HepG2 (cell line): ENCODE data around the gene NDUFS1. TPM values are rescaled to one million over a fixed set of nuclear protein-coding genes. Genes with fewer than 3 reads are reported as not detected.
A peak's percentile ranks its signal among the peaks of the same experiment; 100 is the strongest.

Experiments
- ATAC-seq: fragments of 200-7000 bp; cut with Tn5 transposase; 3 replicates; pipeline ENCODE4 v1.9.1; 2020; ENCODE audit warnings: mild to moderate bottlenecking, moderate library complexity
- BruUV-seq: library from RNA; stranded (reverse); fragments of 400-500 nt; replicated peaks from 2 replicates; lab custom pipeline; 2021; lab: Mats Ljungman, UMichigan
- CTCF ChIA-PET: fragments of 300-600 bp; formaldehyde crosslinking; extraction: SDS; loops from one replicate; lab custom pipeline; 2021; ENCODE audit warnings: low total read pairs, inconsistent platforms, low intra/inter-chr PET ratio; lab: Yijun Ruan, JAX
- POLR2A ChIA-PET: fragments of 350-600 bp; sonication (Branson Sonifier 250); formaldehyde crosslinking; loops from one replicate; lab custom pipeline; 2020; ENCODE audit warnings: antibody characterized with exemption, inconsistent platforms; lab: Yijun Ruan, JAX
- DNase-seq: peaks from one replicate; pipeline ENCODE4 v3.0.0-alpha.2; 2015; ENCODE audit warnings: low spot score
- FAIRE-seq: peaks from 3 replicates; lab custom pipeline; 2011; peaks lifted over from hg19 to GRCh38; lab: Jason Lieb, UNC
- H2AFZ ChIP-seq: one replicate; pipeline ENCODE4 v1.6.1; 2011; ENCODE audit warnings: low read length, inconsistent platforms
- H3K27ac ChIP-seq: fragments of 300-600 bp; 3 replicates; pipeline ENCODE4 v1.8.0; 2011; ENCODE audit warnings: mixed run types, mild to moderate bottlenecking, mixed read lengths, low read length, inconsistent platforms; ENCODE audit not compliant: insufficient read depth; ENCODE audit errors: extremely low read length
- H3K27me3 ChIP-seq, 2 experiments: fragments of 200-600 bp in 1 of 2; 2 replicates in 1 of 2; 3 replicates in 1 of 2; pipeline versions ENCODE4 v1.6.0 to v1.8.0; 2011; ENCODE audit warnings: low read length in 2 of 2, mild to moderate bottlenecking in 2 of 2, moderate library complexity in 2 of 2, inconsistent platforms in 1 of 2; ENCODE audit not compliant: insufficient read depth in 2 of 2, control insufficient read depth in 1 of 2
- H3K36me3 ChIP-seq, 2 experiments: fragments of 200-600 bp in 1 of 2; replicated peaks in 1 of 2; 2 replicates in 1 of 2; 3 replicates in 1 of 2; pipeline versions ENCODE4 v1.5.1 to v1.8.0; 2011; ENCODE audit warnings: low read length in 2 of 2, inconsistent platforms in 1 of 2; ENCODE audit not compliant: insufficient read depth in 2 of 2, control insufficient read depth in 1 of 2
- H3K4me1 ChIP-seq: 2 replicates; pipeline ENCODE4 v1.5.1; 2012; ENCODE audit warnings: low read length, inconsistent platforms; ENCODE audit not compliant: insufficient read depth
- H3K4me2 ChIP-seq: 2 replicates; pipeline ENCODE4 v1.6.0; 2011; ENCODE audit warnings: low read depth, low read length, inconsistent platforms
- H3K4me3 ChIP-seq, 3 experiments: fragments of 200-600 bp in 1 of 3; sonication (generic), shearing (Covaris generic) in 1 of 3; replicated peaks in 1 of 3; 2 replicates each; pipeline ENCODE4 v1.5.1; 2011 to 2016; ENCODE audit warnings: low read length in 3 of 3, inconsistent platforms in 2 of 3, low read depth in 2 of 3, mild to moderate bottlenecking in 2 of 3, control low read depth in 1 of 3, mixed read lengths in 1 of 3; ENCODE audit not compliant: insufficient read depth in 1 of 3
- H3K79me2 ChIP-seq: one replicate; pipeline ENCODE4 v1.6.1; 2011; ENCODE audit warnings: low read length, inconsistent platforms; ENCODE audit not compliant: insufficient read depth
- H3K9ac ChIP-seq: 2 replicates; pipeline ENCODE4 v1.6.0; 2011; ENCODE audit warnings: mild to moderate bottlenecking, low read depth, low read length, inconsistent platforms; ENCODE audit not compliant: insufficient read depth
- H3K9me3 ChIP-seq: 2 replicates; pipeline ENCODE4 v1.5.1; 2012; ENCODE audit warnings: mild to moderate bottlenecking, low read length
- H4K20me1 ChIP-seq: 2 replicates; pipeline ENCODE4 v1.6.0; 2011; ENCODE audit warnings: inconsistent platforms, mild to moderate bottlenecking, low read length, moderate library complexity; ENCODE audit not compliant: insufficient read depth
- ZBTB49 ChIP-seq: sonication (generic); formaldehyde crosslinking; IDR thresholded peaks from 2 replicates; pipeline ENCODE4 v1.4.0; 2020; ENCODE audit warnings: missing genetic modification reagents, borderline replicate concordance
- WGBS: methylation state at CpG from one replicate; pipeline ENCODE4 v1.1.6; 2017; ENCODE audit warnings: low lambda C conversion rate; 5-methylcytosine and 5-hydroxymethylcytosine counted together
- in situ Hi-C: cut with HindIII; loops from 2 replicates; pipeline ENCODE4 v1.10.0; 2017; ENCODE audit warnings: low pct_unique_long_range_greater_than_20kb; ENCODE audit not compliant: extremely low pct_ligation_motif_present
- intact Hi-C: fragments of 100-400 bp; cut with micrococcal nuclease; formaldehyde crosslinking; loops from one replicate; pipeline ENCODE4 v1.10.0; 2022; ENCODE audit not compliant: unreplicated experiment
- polyA plus RNA-seq, 8 experiments: library from polyadenylated mRNA; depleted of rRNA in 3 of 8; stranded (reverse) in 7 of 8; unstranded in 1 of 8; fragments of >200 nt; fragmentation: Illumina TruSeq in 4 of 8; extraction: Trizol in 4 of 8; gene quantifications; 2 replicates each; pipeline versions ENCODE4 v1.2.1 to v1.2.3, GENCODE V29; 2011 to 2016; ENCODE audit warnings: low read depth in 4 of 8, missing spikeins in 1 of 8, mixed read lengths in 1 of 8; ENCODE audit not compliant: insufficient read depth in 1 of 8
- total RNA-seq, 5 experiments: library from RNA; depleted of rRNA; stranded (reverse); fragments of >200 nt; fragmentation: Illumina TruSeq; extraction: Trizol; gene quantifications; 2 replicates each; pipeline ENCODE4 v1.2.3, GENCODE V29; 2016; ENCODE audit warnings: low read depth in 1 of 5
- TF ChIP-seq, protein P1 (sequence below): sonication (generic); formaldehyde crosslinking; IDR thresholded peaks from 2 replicates; pipeline ENCODE4 v1.4.0; 2020; ENCODE audit warnings: missing genetic modification reagents, mild to moderate bottlenecking, borderline replicate concordance

Gene NDUFS1
- total and polyA plus RNA-seq, 2 of the 13 experiments (the other 11 are each of a cell fraction or from before 2014, with no cell fraction given) = 139 to 242 TPM

GRCh38 chr2:206077879-206078278 is 81.4 kb downstream of the NDUFS1 start (continued):
- TF ChIP-seq, protein P1, sequence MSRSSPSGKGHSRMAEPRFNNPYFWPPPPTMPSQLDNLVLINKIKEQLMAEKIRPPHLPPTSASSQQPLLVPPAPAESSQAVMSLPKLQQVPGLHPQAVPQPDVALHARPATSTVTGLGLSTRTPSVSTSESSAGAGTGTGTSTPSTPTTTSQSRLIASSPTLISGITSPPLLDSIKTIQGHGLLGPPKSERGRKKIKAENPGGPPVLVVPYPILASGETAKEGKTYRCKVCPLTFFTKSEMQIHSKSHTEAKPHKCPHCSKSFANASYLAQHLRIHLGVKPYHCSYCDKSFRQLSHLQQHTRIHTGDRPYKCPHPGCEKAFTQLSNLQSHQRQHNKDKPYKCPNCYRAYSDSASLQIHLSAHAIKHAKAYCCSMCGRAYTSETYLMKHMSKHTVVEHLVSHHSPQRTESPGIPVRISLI = peak; percentile 77; the same call in 1 of the 2 replicates

GRCh38 chr2:206075113-206075512 is 84.1 kb downstream of the NDUFS1 start:
- Histone ChIP-seq H3K27me3 (no peaks in the 10 kb centered on the region), H3K4me3 (no peak overlapping the region), H3K79me2 (peaks cover 82% of the 10 kb centered on the region), H3K4me1 (peaks cover 53% of the 10 kb centered on the region), H4K20me1 (no peaks in the 10 kb centered on the region), H3K9ac (no peak overlapping the region)
- DNase-seq = no peak
- FAIRE-seq = no peak
- ChIA-PET POLR2A (interaction anchor here (0.8 kb wide), 1 partner anchor 11 kb away, joined by 3 read pairs; the partner anchor contains the start of gene INO80D), CTCF (no interaction called here)
- no peak for TF ChIP-seq ZBTB49 (CRISPR knock-in tag)
- TF ChIP-seq, all 625 proteins: peak for 0
- no peaks in the 10 kb centered on the region for H3K9me3 ChIP-seq
- intact Hi-C loops = loop anchor here (5.0 to 10.0 kb wide), 2 partner anchors 42 to 60 kb away; no protein-coding TSS in a partner anchor
- H3K27ac ChIP-seq = no peak overlapping the region
- WGBS = 91% methylated on average over 1 of the region's 1 CpG
- H3K36me3 ChIP-seq = peaks cover 2 to 10% of the 10 kb centered on the region in 2 experiments; a peak in 4 of 5 replicates
- no peak overlapping the region for H3K4me2 ChIP-seq
- no TSS peak for BruUV-seq
- ATAC-seq = no peak
- in situ Hi-C loops = no loop called here
- no peak overlapping the region for H2AFZ ChIP-seq
